Skeletal muscle satellite cell (primary cell): Measurements from ENCODE around the gene ZDHHC14.

Source experiments
- H3K27me3 ChIP-seq: 2 replicates; pipeline ENCODE4 v1.7.0; 2013; ENCODE audit warnings: low read length; ENCODE audit not compliant: control insufficient read depth, insufficient read depth
- H3K36me3 ChIP-seq: 2 replicates; pipeline ENCODE4 v1.7.0; 2013; ENCODE audit warnings: mild to moderate bottlenecking, control low read depth, low read length; ENCODE audit not compliant: insufficient read depth
- H3K4me1 ChIP-seq: 2 replicates; pipeline ENCODE4 v1.7.0; 2013; ENCODE audit warnings: low read length; ENCODE audit not compliant: control insufficient read depth, insufficient read depth
- H3K4me2 ChIP-seq: 2 replicates; pipeline ENCODE4 v1.7.0; 2013; ENCODE audit warnings: mild to moderate bottlenecking, low read length
- H3K4me3 ChIP-seq: 2 replicates; pipeline ENCODE4 v1.7.0; 2013; ENCODE audit warnings: low read length
- H3K9ac ChIP-seq: 2 replicates; pipeline ENCODE4 v1.7.0; 2013; ENCODE audit warnings: mild to moderate bottlenecking, low read depth, low read length, moderate library complexity
- H3K9me3 ChIP-seq: replicated peaks from 2 replicates; pipeline ENCODE4 v1.7.0; 2013; ENCODE audit warnings: mild to moderate bottlenecking, control low read depth, low read length

Gene ZDHHC14

DNA sequence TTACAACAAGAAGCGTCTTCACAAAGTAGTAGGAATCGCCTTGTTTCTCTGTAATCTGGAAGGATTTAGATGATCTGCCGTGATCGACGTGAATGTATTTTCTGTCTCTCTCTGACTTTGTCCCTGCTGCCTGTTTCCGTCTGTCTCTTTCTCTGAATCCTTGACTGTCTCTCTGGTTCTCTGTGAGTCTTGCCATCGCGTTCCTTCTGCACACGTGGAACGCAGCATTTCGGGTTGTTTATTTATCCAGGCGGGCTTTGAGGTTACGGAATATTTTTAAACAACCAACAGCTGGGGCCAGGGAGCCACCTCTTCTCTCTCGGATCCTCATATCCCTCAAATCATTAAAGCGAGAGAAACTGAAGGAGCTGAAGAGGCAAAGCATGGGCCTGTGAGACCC is 215.9 kb downstream of the ZDHHC14 start:
- Histone ChIP-seq H3K9me3 (no peaks in the 10 kb centered on the region), H3K4me2 (no peak overlapping the region), H3K36me3 (no peaks in the 10 kb centered on the region), H3K4me3 (no peak overlapping the region), H3K27me3 (no peaks in the 10 kb centered on the region), H3K4me1 (no peaks in the 10 kb centered on the region), H3K9ac (no peak overlapping the region)

DNA sequence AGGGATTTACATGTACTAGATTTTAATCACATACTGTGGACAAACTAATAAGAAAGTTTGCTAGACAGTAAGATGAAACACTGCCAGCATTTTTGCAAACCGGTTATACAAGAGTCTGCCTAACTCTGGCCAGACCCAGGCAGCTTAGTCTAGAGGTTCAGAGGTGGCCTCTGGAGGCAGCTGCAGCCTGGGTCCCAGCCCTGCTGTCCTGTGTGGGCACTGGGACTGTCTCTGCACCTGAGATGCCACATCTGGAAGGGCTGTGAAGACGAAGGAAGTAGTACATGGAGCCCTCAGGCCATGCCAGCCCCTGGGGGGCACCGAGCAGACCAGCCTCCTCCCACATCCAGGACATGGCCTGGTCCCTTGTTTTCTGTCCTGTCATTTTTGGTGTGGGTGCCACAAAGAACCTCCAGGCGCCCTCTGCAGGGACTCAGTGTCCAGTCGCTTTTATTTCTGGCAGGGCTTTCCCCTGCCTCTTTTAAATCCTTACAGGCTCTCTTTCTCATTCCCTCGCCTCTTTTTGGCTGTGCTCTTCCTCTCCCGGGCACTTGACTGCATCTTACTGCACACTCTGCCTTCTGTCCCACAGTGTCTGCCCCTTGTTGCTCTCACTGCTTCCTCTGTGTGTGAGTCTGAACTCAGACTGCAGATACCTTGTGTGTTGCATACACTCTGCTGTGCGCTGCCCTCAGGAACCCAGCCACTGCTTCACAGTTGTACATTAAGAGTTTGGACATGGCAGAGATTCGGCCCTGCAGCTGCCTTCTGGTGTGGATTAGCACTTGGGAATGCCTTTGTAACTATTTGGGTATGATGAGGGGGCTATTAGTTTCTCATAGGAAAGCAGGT is 216.7 kb downstream of the ZDHHC14 start:
- Histone ChIP-seq H3K9ac (no peak overlapping the region), H3K9me3 (no peaks in the 10 kb centered on the region)

DNA sequence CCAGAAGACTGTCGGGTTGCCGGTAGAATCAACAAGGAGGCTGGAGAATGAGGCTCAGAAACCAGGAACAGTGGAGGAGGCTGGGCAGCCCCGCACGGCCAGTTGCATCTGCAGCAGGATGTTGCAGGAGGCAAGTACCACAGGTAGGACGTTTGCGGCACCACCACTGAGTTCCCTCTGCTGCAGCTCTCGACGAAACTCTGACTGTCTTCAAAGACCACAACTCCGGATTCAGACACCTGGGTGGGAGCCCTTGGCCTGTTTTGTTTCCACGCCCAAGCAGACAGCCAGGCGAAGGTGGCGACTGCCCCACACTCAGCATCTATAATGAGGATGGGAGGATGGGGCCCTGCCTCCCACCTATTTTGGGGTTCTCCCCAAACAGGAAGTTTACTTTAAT is 218.2 kb downstream of the ZDHHC14 start:
- H3K9me3 ChIP-seq = no peaks in the 10 kb centered on the region
- H3K4me3 ChIP-seq = no peak overlapping the region
- no peak overlapping the region for H3K4me2 ChIP-seq
- H3K4me1 ChIP-seq = no peaks in the 10 kb centered on the region
- H3K36me3 ChIP-seq = no peaks in the 10 kb centered on the region
- H3K27me3 ChIP-seq = no peaks in the 10 kb centered on the region
- no peak overlapping the region for H3K9ac ChIP-seq

More for the DNA sequence above, 216.7 kb downstream of the ZDHHC14 start:
- Histone ChIP-seq H3K27me3 (no peaks in the 10 kb centered on the region), H3K4me3 (no peak overlapping the region), H3K4me1 (no peaks in the 10 kb centered on the region), H3K36me3 (no peaks in the 10 kb centered on the region), H3K4me2 (no peak overlapping the region)

DNA sequence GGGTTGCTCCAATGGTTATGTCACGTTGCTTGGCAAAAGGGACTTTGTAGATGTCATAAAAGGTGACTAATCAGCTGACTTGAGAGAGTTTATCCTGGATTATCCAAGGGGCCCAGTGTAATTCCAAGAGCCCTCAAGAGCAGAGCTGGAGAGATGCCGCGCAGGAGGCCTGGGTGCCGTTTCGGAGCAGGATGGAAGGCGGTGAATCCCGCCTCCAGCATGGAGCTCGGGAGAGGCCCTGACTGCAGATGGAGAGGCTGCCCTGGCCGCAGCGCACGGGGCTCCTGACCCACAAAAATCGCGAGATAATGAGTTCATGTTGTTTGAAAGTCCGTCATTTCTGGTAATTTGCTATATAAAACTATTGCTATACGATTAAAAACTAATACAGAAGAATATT is 219.8 kb downstream of the ZDHHC14 start:
- Histone ChIP-seq H3K9me3 (no peaks in the 10 kb centered on the region), H3K4me3 (no peak overlapping the region), H3K9ac (no peak overlapping the region)

DNA sequence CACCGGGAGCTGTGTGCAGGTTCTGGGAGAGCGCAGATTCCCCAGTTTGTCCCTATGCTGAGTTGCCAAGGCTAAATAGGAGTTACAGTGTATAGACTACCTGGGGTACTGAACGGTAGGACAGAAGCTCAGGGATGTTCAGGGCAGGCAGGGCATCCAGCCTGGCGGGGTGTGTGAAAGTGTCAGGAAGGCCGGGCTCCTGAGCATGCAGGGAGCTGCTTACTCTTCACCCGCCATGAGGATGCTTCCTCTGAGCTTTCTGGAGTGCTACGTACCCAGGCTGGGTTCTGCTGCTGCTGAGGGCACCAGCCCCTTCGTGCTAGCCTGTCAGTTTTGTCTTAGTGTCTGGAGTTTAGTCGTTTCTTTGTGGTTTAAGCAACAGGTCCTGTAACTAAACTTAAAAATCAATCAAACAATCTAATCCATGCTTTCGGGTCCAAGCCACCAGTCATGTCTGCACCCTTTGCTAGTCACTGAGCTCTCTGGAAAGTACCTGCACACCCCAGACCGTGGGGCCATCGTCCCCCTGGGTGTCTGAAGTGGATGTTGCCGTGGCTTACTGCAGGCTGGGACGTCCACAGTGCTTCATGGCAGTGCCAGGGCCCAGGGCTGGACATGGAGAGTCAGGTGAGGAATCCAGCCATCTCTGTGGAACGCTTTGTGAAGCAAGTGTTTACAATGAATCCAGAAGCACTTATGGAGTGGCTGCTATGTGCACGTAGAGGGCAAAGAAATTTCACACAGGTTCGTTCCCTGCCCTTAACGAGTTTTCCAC is 221.7 kb downstream of the ZDHHC14 start:
- no peaks in the 10 kb centered on the region for H3K27me3 ChIP-seq
- H3K4me2 ChIP-seq = no peak overlapping the region
- no peak overlapping the region for H3K9ac ChIP-seq
- no peaks in the 10 kb centered on the region for H3K4me1 ChIP-seq
- no peaks in the 10 kb centered on the region for H3K9me3 ChIP-seq
- H3K36me3 ChIP-seq = no peaks in the 10 kb centered on the region
- H3K4me3 ChIP-seq = no peak overlapping the region

More for the DNA sequence above, 219.8 kb downstream of the ZDHHC14 start:
- H3K4me1 ChIP-seq = no peaks in the 10 kb centered on the region
- H3K4me2 ChIP-seq = no peak overlapping the region
- H3K36me3 ChIP-seq = no peaks in the 10 kb centered on the region
- no peaks in the 10 kb centered on the region for H3K27me3 ChIP-seq

DNA sequence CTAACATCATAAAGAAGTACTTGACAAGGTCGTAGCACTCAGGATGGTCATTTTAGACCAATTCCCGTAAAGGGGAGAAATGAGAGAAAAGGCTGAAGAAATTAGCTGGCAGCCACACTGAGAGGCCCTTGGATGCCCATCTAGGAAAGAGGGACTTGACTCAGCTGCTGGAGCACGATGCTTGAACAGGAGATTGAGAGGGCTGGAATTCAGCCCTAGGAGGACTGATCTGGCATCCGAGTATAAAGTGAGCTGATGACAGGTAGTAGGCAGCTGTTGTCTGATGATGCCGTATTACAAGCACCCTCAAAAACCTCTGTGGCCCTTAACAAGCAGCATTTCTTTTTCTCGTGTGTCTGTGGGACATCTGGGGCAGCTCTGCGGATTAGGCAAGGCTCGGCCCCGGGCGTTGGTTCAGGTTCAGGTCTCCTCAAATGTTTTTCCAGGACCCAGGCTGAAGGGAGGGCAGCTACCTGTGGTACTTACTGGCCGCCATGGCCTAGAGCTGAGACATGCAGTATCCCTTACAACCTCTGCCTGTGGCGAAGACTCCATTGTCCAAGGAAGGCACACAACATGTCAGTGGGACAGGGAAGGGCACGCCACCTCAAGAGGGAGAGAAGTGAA is 222.4 kb downstream of the ZDHHC14 start:
- Histone ChIP-seq H3K36me3 (no peaks in the 10 kb centered on the region), H3K27me3 (no peaks in the 10 kb centered on the region), H3K9me3 (no peaks in the 10 kb centered on the region), H3K9ac (no peak overlapping the region), H3K4me1 (no peaks in the 10 kb centered on the region), H3K4me2 (no peak overlapping the region), H3K4me3 (no peak overlapping the region)

DNA sequence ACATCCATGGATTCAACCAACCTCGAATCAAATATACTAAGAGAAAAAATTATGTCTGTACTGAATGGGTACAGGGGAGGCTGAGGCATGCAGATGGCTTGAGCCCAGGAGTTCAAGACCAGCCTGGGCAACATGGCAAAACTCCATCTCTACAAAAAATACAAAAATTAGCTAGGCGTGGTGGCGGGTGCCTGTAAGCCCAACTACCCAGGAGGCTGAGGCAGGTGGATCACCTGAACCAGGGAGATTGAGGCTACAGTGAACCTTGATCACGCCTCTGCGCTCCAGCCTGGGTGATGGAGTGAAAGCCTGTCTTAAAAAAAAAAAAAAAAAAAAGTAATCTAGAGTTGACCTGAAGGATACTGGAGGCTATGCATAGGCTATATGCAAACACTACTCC is 223.0 kb downstream of the ZDHHC14 start:
- H3K4me3 ChIP-seq = no peak overlapping the region
- H3K27me3 ChIP-seq = no peaks in the 10 kb centered on the region
- no peaks in the 10 kb centered on the region for H3K4me1 ChIP-seq

DNA sequence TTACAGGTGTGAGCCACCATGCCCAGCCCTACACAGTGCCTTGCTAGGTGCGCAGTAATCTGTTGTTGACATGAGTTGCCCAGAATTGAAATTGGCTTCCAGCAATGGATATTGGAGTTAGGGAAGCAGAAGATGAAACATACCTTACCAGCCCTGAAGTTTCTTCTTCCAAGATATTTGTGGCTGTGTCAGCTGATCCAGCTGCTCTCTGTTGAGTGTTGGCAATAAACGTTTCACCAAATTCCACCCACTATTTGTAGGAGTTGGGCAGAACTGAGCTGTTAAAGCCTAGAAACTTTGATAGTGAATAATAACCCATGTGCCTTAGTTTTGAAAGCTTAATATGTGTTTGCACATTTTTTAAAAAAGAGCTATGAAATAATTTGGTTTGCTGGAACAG is 223.8 kb downstream of the ZDHHC14 start:
- no peak overlapping the region for H3K4me3 ChIP-seq
- H3K36me3 ChIP-seq = no peaks in the 10 kb centered on the region
- H3K4me2 ChIP-seq = no peak overlapping the region
- no peaks in the 10 kb centered on the region for H3K9me3 ChIP-seq
- no peaks in the 10 kb centered on the region for H3K4me1 ChIP-seq
- H3K27me3 ChIP-seq = no peaks in the 10 kb centered on the region
- H3K9ac ChIP-seq = no peak overlapping the region

More for the DNA sequence above, 223.0 kb downstream of the ZDHHC14 start:
- no peak overlapping the region for H3K9ac ChIP-seq
- H3K9me3 ChIP-seq = no peaks in the 10 kb centered on the region
- no peak overlapping the region for H3K4me2 ChIP-seq
- H3K36me3 ChIP-seq = no peaks in the 10 kb centered on the region

DNA sequence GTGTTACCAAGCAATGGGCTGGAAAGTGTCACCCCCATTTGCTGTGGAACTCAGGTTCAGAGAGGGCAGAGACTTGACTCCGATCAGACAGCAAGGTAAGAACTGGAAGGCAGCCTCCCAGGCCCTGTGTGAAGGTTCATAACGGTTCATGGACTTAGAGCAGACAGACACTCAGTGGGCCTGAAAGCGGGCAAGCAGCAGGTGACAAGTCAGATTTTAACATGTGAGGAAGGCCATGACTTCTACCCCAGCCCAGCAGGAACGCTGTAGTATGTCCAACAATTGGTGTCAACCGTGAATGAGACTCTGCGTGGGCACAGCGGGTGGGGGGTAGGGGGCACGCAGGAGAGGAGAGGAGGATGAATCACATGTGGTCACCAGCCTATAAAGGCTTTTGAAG is 224.5 kb downstream of the ZDHHC14 start:
- Histone ChIP-seq H3K9ac (no peak overlapping the region), H3K4me2 (no peak overlapping the region), H3K4me1 (no peaks in the 10 kb centered on the region), H3K27me3 (no peaks in the 10 kb centered on the region), H3K9me3 (no peaks in the 10 kb centered on the region), H3K4me3 (no peak overlapping the region), H3K36me3 (no peaks in the 10 kb centered on the region)

DNA sequence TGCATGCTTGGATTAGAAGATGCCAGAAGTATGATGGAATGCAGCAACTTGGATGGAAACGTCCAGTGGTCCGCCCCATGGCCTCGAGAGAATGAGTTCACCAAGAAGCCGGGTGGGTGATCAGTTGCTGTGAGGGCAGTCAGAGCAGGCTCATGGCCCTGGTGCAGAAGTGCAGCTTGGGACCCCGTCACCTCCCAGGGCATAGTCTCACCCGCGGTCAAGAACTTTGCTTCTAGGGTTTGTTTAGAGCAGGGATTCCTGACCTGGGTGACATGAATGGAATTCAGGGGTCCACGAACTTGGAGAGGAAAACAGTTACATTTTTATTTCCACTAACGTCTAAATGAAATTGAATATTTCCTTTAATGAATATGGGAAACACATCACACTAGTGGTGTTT is 225.5 kb downstream of the ZDHHC14 start:
- H3K4me2 ChIP-seq = no peak overlapping the region
- no peaks in the 10 kb centered on the region for H3K36me3 ChIP-seq
- no peaks in the 10 kb centered on the region for H3K27me3 ChIP-seq
- H3K4me1 ChIP-seq = no peaks in the 10 kb centered on the region
- H3K4me3 ChIP-seq = no peak overlapping the region
- H3K9me3 ChIP-seq = no peaks in the 10 kb centered on the region
- no peak overlapping the region for H3K9ac ChIP-seq

DNA sequence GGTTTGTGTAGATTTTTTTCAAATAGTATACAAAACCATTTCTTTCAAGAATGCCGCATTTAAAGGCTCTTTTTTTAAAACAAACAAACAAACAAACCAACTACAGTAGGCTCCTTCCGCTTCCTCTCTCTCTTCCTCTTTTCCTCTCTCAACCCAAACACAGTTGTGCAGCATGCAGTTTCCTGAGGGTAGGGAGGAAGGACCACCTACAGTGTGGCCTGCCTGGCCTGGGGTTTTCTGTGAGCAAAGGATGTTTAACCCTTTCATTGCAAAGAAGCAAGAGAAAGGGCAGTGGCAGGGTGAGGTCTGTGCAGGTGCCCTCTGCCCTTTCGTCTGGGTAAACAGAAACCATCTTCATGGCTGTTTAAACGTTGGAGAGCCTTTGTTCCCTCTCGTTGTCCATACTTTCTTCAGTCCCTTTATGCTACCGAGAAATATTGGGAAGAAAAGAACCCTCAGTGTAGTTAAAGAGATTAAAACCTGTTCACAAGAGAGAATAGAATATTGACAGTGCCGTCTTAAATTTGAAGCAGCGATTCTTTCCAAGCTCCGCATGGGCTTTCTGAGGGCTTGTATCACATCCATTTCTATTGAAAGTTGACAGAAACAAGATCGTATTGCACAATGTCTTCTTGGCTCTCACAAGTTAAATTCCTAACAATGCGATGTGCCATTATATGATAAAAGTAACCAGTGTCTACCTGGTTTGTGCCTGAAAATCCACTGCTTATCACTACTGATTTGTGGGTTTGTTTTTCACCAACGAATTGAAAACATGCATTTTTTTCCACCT is 226.5 kb downstream of the ZDHHC14 start:
- Histone ChIP-seq H3K4me1 (peaks cover 6% of the 10 kb centered on the region), H3K27me3 (no peaks in the 10 kb centered on the region), H3K9me3 (no peaks in the 10 kb centered on the region), H3K4me3 (no peak overlapping the region), H3K4me2 (no peak overlapping the region), H3K9ac (no peak overlapping the region), H3K36me3 (no peaks in the 10 kb centered on the region)
